ENCODE data around the gene FAM234B. TPM values are rescaled to one million over a fixed set of nuclear protein-coding genes. Genes with fewer than 3 reads are reported as not detected.
A peak's percentile ranks its signal among the peaks of the same experiment; 100 is the strongest.

FAM234B gene
- polyA plus RNA-seq, 3 donors: 1.6 to 3.2 (median 2.0) TPM

GRCh38 chr12:13103391-13104033 lies 59.3 kb downstream of the FAM234B start, which contains the start of gene GSG1:
Gene GSG1, minus strand, starts transcription at chr12:13103667. Its CDS starts 155 bp downstream, at chr12:13103512.
- no peak for TF ChIP-seq CTCF (IDR thresholded peaks at IDR 0.05)
- Histone ChIP-seq H3K27ac (ENCODE audit: low read depth in 1 of 2, low read length in 2 of 2) (peak within 1 kb of the TSS in 1 of 2 donors; percentile 98), H3K36me3 (replicated peaks in 1 of 2; ENCODE audit: control insufficient read depth in 1 of 2, insufficient read depth in 2 of 2, low read length in 2 of 2) (no peaks in the 10 kb centered on the region), H3K9ac (ENCODE audit: insufficient read depth, low read length, poor library complexity, severe bottlenecking) (no peak within 1 kb of the TSS), H3K4me1 (ENCODE audit: control insufficient read depth in 1 of 2, insufficient read depth in 2 of 2, low read length in 2 of 2) (peaks cover 43 to 47% of the 10 kb centered on the region in 2 donors), H3K79me2 (ENCODE audit: insufficient read depth, low read length) (no peaks in the 10 kb centered on the region), H4K20me1 (ENCODE audit: insufficient read depth, low read length) (no peaks in the 10 kb centered on the region), H3K4me2 (replicated peaks; ENCODE audit: extremely low read depth, low read length, poor library complexity, severe bottlenecking) (no peak within 1 kb of the TSS), H2AFZ (ENCODE audit: insufficient read depth, low read depth, low read length, poor library complexity, severe bottlenecking) (no peak within 1 kb of the TSS), H3K27me3 (ENCODE audit: control insufficient read depth in 2 of 2, insufficient read depth in 2 of 2, low read length in 2 of 2) (no peaks in the 10 kb centered on the region), H3K9me3 (replicated peaks in 1 of 2; ENCODE audit: control insufficient read depth in 1 of 2, insufficient read depth in 1 of 2, low read length in 2 of 2) (no peaks in the 10 kb centered on the region), H3K4me3 (replicated peaks in 1 of 3; ENCODE audit: low read depth in 2 of 3, low read length in 3 of 3) (no peak within 1 kb of the TSS)
- Mint-ChIP-seq H3K27me3 (ENCODE audit: low read depth in 3 of 3) (peaks cover 0 to 7% (median 1%) of the 10 kb centered on the region in 3 donors), H3K9me3 (peaks cover 0 to 3% (median 0%) of the 10 kb centered on the region in 7 donors), H3K36me3 (peaks cover 0 to 2% of the 10 kb centered on the region in 2 donors), H3K4me3 (peak within 1 kb of the TSS in 1 of 2 donors; percentile 13), H3K4me1 (peaks cover 52% of the 10 kb centered on the region), H3K27ac (peak within 1 kb of the TSS; percentile 93 to 100 (median 95))
- peak; percentile 24 to 49 (median 28) for DNase-seq
- 83% methylated on average over 2 of the region's 8 CpGs for WGBS (ENCODE audit: insufficient coverage)
- intact Hi-C loops (cut with micrococcal nuclease): loop anchor here (5.0 to 10.0 kb wide), 4 partner anchors 49 to 111 kb away; partner anchors contain the start of gene HEBP1 (in 1 of the 2)

- H3K27ac ChIP-seq (ENCODE audit: low read depth in 1 of 2, low read length in 2 of 2): no peak overlapping the region
- intact Hi-C loops (cut with micrococcal nuclease): loop anchor here (5.0 to 10.0 kb wide), 4 partner anchors 48 to 112 kb away; partner anchors contain the start of gene HEBP1 (in 1 of the 2)
- H3K4me3 Mint-ChIP-seq: no peak overlapping the region
Measured at GRCh38 chr12:13104409-13104808, 60.2 kb downstream of the FAM234B start.

More at GRCh38 chr12:13104409-13104808, 60.2 kb downstream of the FAM234B start:
- peak overlapping the region in 5 of 7 donors; percentile 15 to 75 (median 53) for H3K27ac Mint-ChIP-seq
- Histone ChIP-seq H3K4me3 (replicated peaks in 1 of 3; ENCODE audit: low read depth in 2 of 3, low read length in 3 of 3) (no peak overlapping the region), H3K4me2 (replicated peaks; ENCODE audit: extremely low read depth, low read length, poor library complexity, severe bottlenecking) (no peak overlapping the region), H3K9me3 (replicated peaks in 1 of 2; ENCODE audit: control insufficient read depth in 1 of 2, insufficient read depth in 1 of 2, low read length in 2 of 2) (no peaks in the 10 kb centered on the region), H3K4me1 (ENCODE audit: control insufficient read depth in 1 of 2, insufficient read depth in 2 of 2, low read length in 2 of 2) (peaks cover 34 to 38% of the 10 kb centered on the region in 2 donors), H3K9ac (ENCODE audit: insufficient read depth, low read length, poor library complexity, severe bottlenecking) (no peak overlapping the region), H4K20me1 (ENCODE audit: insufficient read depth, low read length) (no peaks in the 10 kb centered on the region), H3K79me2 (ENCODE audit: insufficient read depth, low read length) (no peaks in the 10 kb centered on the region), H3K36me3 (replicated peaks in 1 of 2; ENCODE audit: control insufficient read depth in 1 of 2, insufficient read depth in 2 of 2, low read length in 2 of 2) (no peaks in the 10 kb centered on the region), H3K27me3 (ENCODE audit: control insufficient read depth in 2 of 2, insufficient read depth in 2 of 2, low read length in 2 of 2) (no peaks in the 10 kb centered on the region), H2AFZ (ENCODE audit: insufficient read depth, low read depth, low read length, poor library complexity, severe bottlenecking) (no peak overlapping the region)
- H3K36me3 Mint-ChIP-seq: peaks cover 0 to under 1% of the 10 kb centered on the region in 2 donors
- H3K4me1 Mint-ChIP-seq: peaks cover 43% of the 10 kb centered on the region
- TF ChIP-seq CTCF (IDR thresholded peaks at IDR 0.05): no peak
- WGBS (ENCODE audit: insufficient coverage): no CpG with 5 or more reads among the region's 3 CpGs
- peaks cover 0 to 3% (median 1%) of the 10 kb centered on the region in 3 donors for H3K27me3 Mint-ChIP-seq (ENCODE audit: low read depth in 3 of 3)
- peak; percentile 36 to 73 (median 69) for DNase-seq
- H3K9me3 Mint-ChIP-seq: peaks cover 0 to 6% (median 1%) of the 10 kb centered on the region in 7 donors
